IMR-90 (cell line): ENCODE data around the gene SPEM1. TPM values are rescaled to one million over a fixed set of nuclear protein-coding genes. Genes with fewer than 3 reads are reported as not detected.

Experiments
- ATAC-seq: fragments of 200-7000 bp; cut with Tn5 transposase; 2 replicates; pipeline ENCODE4 v1.9.1; 2020; ENCODE audit warnings: low read depth, mild to moderate bottlenecking, moderate library complexity
- BruUV-seq: library from RNA; stranded (reverse); fragments of 400-500 nt; replicated peaks from 2 replicates; lab custom pipeline; 2021; lab: Mats Ljungman, UMichigan
- CTCF ChIA-PET: fragments of 300-600 bp; formaldehyde crosslinking; extraction: SDS; loops from one replicate; lab custom pipeline; 2021; ENCODE audit warnings: antibody characterized with exemption; lab: Yijun Ruan, JAX
- POLR2A ChIA-PET: fragments of 300-600 bp; sonication (Branson Sonifier 250); formaldehyde crosslinking; loops from one replicate; lab custom pipeline; 2022; ENCODE audit warnings: antibody characterized with exemption; ENCODE audit not compliant: unreplicated experiment; lab: Charles Lee
- DNase-seq: peaks from one replicate; pipeline ENCODE4 v3.0.0; 2013
- H2AFZ ChIP-seq: replicated peaks from 2 replicates; pipeline ENCODE3; 2013; ENCODE audit warnings: low read length, mild to moderate bottlenecking; ENCODE audit not compliant: poor library complexity
- H2AK5ac ChIP-seq: 2 replicates; pipeline ENCODE4 v1.6.1; 2013; ENCODE audit warnings: low read depth, low read length, inconsistent platforms
- H2AK9ac ChIP-seq: replicated peaks from 2 replicates; pipeline ENCODE3; 2013; ENCODE audit warnings: mild to moderate bottlenecking, low read depth, low read length, moderate library complexity; ENCODE audit not compliant: poor library complexity
- H2BK120ac ChIP-seq: 2 replicates; pipeline ENCODE4 v1.6.1; 2013; ENCODE audit warnings: low read depth, low read length, inconsistent platforms
- H2BK15ac ChIP-seq: 3 replicates; pipeline ENCODE4 v1.6.1; 2013; ENCODE audit warnings: low read depth, low read length, inconsistent platforms
- H2BK20ac ChIP-seq: 2 replicates; pipeline ENCODE4 v1.6.1; 2013; ENCODE audit warnings: low read depth, mild to moderate bottlenecking, inconsistent platforms, low read length, moderate library complexity
- H2BK5ac ChIP-seq: 2 replicates; pipeline ENCODE4 v1.6.1; 2013; ENCODE audit warnings: mild to moderate bottlenecking, low read depth, low read length, inconsistent platforms; ENCODE audit not compliant: poor library complexity, severe bottlenecking
- H3K14ac ChIP-seq: replicated peaks from 2 replicates; pipeline ENCODE4 v1.6.1; 2013; ENCODE audit warnings: low read depth, low read length, inconsistent platforms
- H3K18ac ChIP-seq: 2 replicates; pipeline ENCODE4 v1.6.1; 2013; ENCODE audit warnings: low read depth, low read length, control low read depth
- H3K23ac ChIP-seq: 2 replicates; pipeline ENCODE4 v1.6.1; 2013; ENCODE audit warnings: low read depth, low read length, inconsistent platforms
- H3K27ac ChIP-seq: 2 replicates; pipeline ENCODE4 v1.5.1; 2013; ENCODE audit warnings: mild to moderate bottlenecking, control low read depth, low read length; ENCODE audit not compliant: insufficient read depth
- H3K27me3 ChIP-seq: 2 replicates; pipeline ENCODE4 v1.6.1; 2013; ENCODE audit warnings: low read length; ENCODE audit not compliant: control insufficient read depth, insufficient read depth
- H3K36me3 ChIP-seq: 2 replicates; pipeline ENCODE4 v1.6.1; 2013; ENCODE audit warnings: low read length, mixed read lengths; ENCODE audit not compliant: control insufficient read depth, insufficient read depth
- H3K4ac ChIP-seq: 2 replicates; pipeline ENCODE4 v1.6.1; 2013; ENCODE audit warnings: low read depth, low read length, inconsistent platforms
- H3K4me1 ChIP-seq: 2 replicates; pipeline ENCODE4 v1.6.1; 2013; ENCODE audit warnings: low read length, mixed read lengths; ENCODE audit not compliant: control insufficient read depth, insufficient read depth
- H3K4me2 ChIP-seq: 2 replicates; pipeline ENCODE4 v1.6.1; 2013; ENCODE audit warnings: low read depth, mild to moderate bottlenecking, control low read depth, low read length, moderate library complexity
- H3K4me3 ChIP-seq: 2 replicates; pipeline ENCODE4 v1.5.1; 2013; ENCODE audit warnings: low read depth, mild to moderate bottlenecking, control low read depth, low read length, moderate library complexity; ENCODE audit not compliant: insufficient read depth
- H3K56ac ChIP-seq: 2 replicates; pipeline ENCODE4 v1.6.1; 2013; ENCODE audit warnings: low read length, inconsistent platforms; ENCODE audit not compliant: insufficient read depth; ENCODE audit errors: extremely low read depth
- H3K79me1 ChIP-seq, 2 experiments: 2 replicates each; pipeline ENCODE4 v1.6.1; 2013; ENCODE audit warnings: low read length in 2 of 2, inconsistent platforms in 1 of 2, low read depth in 1 of 2
- H3K9ac ChIP-seq: 2 replicates; pipeline ENCODE4 v1.6.1; 2013; ENCODE audit warnings: low read depth, low read length, control low read depth
- H3K9me1 ChIP-seq: 2 replicates; pipeline ENCODE4 v1.6.1; 2013; ENCODE audit warnings: low read length, inconsistent platforms; ENCODE audit not compliant: insufficient read depth
- H3K9me3 ChIP-seq: 2 replicates; pipeline ENCODE4 v1.6.1; 2013; ENCODE audit warnings: low read length; ENCODE audit not compliant: control insufficient read depth, insufficient read depth
- H4K20me1 ChIP-seq: 2 replicates; pipeline ENCODE4 v1.6.1; 2013; ENCODE audit warnings: low read length, inconsistent platforms; ENCODE audit not compliant: insufficient read depth
- H4K5ac ChIP-seq: 2 replicates; pipeline ENCODE4 v1.6.1; 2013; ENCODE audit warnings: mild to moderate bottlenecking, low read depth, low read length, control low read depth
- H4K8ac ChIP-seq, 2 experiments: 2 replicates each; pipeline ENCODE4 v1.6.1; 2013; ENCODE audit warnings: low read depth in 2 of 2, low read length in 2 of 2, control low read depth in 1 of 2, inconsistent platforms in 1 of 2
- H4K91ac ChIP-seq: 2 replicates; pipeline ENCODE4 v1.6.1; 2013; ENCODE audit warnings: low read depth, low read length, inconsistent platforms; ENCODE audit not compliant: insufficient read depth
- CEBPB ChIP-seq: IDR thresholded peaks from 2 replicates; pipeline ENCODE4 v1.6.1; 2012; ENCODE audit warnings: low read depth, low read length, improper control_type of control experiment
- MAFK ChIP-seq: IDR thresholded peaks from 2 replicates; pipeline ENCODE4 v1.6.1; 2012; ENCODE audit warnings: low read depth, low read length, improper control_type of control experiment
- MAZ ChIP-seq: IDR thresholded peaks from 2 replicates; pipeline ENCODE4 v1.6.1; 2012; ENCODE audit warnings: low read depth, mild to moderate bottlenecking, low read length, improper control_type of control experiment, moderate library complexity, borderline replicate concordance
- MXI1 ChIP-seq: IDR thresholded peaks from 2 replicates; pipeline ENCODE4 v1.6.1; 2012; ENCODE audit warnings: low read depth, mild to moderate bottlenecking, low read length, moderate library complexity, borderline replicate concordance
- NFE2L2 ChIP-seq: fragments of 150-350 bp; IDR thresholded peaks from 2 replicates; pipeline ENCODE4 v1.6.1; 2016; ENCODE audit warnings: low read depth, mild to moderate bottlenecking, low read length
- POLR2A ChIP-seq: IDR thresholded peaks from 2 replicates; pipeline ENCODE4 v1.6.1; 2012; ENCODE audit warnings: mild to moderate bottlenecking, low read depth, low read length
- RCOR1 ChIP-seq: IDR thresholded peaks from 2 replicates; pipeline ENCODE4 v1.6.1; 2012; ENCODE audit warnings: mild to moderate bottlenecking, low read length, improper control_type of control experiment; ENCODE audit not compliant: insufficient replicate concordance
- SMC3 ChIP-seq: fragments of 150-350 bp; IDR thresholded peaks from 2 replicates; pipeline ENCODE4 v1.6.1; 2016; ENCODE audit warnings: low read depth, mild to moderate bottlenecking, antibody characterized with exemption, low read length, moderate library complexity
- WGBS, 2 experiments: methylation state at CpG; one replicate each; pipeline versions ENCODE4 v1.1.5 to v1.1.7; 2013; ENCODE audit warnings: missing lambda C conversion rate in 2 of 2; ENCODE audit not compliant: insufficient read length in 1 of 2; ENCODE audit errors: extremely low coverage in 2 of 2; 5-methylcytosine and 5-hydroxymethylcytosine counted together
- dilution Hi-C: fragments of 300-500 bp; cut with HindIII; formaldehyde crosslinking; loops from one replicate; pipeline ENCODE4 v1.14.3; 2018; ENCODE audit warnings: low sequenced_read_pairs; ENCODE audit not compliant: unreplicated experiment
- in situ Hi-C: fragments of 300-500 bp; cut with MboI; formaldehyde crosslinking; loops from 3 replicates; pipeline ENCODE4 v1.14.3; 2019; ENCODE audit warnings: low sequenced_read_pairs, inconsistent platforms, mixed read lengths
- intact Hi-C: fragments of 100-400 bp; cut with micrococcal nuclease; formaldehyde crosslinking; loops from 2 replicates; pipeline ENCODE4 v1.10.0; 2022
- polyA plus RNA-seq, 3 experiments: library from polyadenylated mRNA; depleted of rRNA; stranded (reverse); fragments of >200 nt; gene quantifications; 2 replicates each; pipeline ENCODE4 v1.2.3, GENCODE V29; 2012; ENCODE audit warnings: low replicate concordance in 1 of 3
- total RNA-seq: library from RNA; depleted of rRNA; stranded (reverse); fragments of >200 nt; gene quantifications from 2 replicates; pipeline ENCODE4 v1.2.3, GENCODE V29; 2012
- TF ChIP-seq, protein P1 (sequence below): fragments of 150-350 bp; IDR thresholded peaks from 2 replicates; pipeline ENCODE4 v1.6.1; 2016; ENCODE audit warnings: low read depth, mild to moderate bottlenecking, low read length, moderate library complexity, borderline replicate concordance
- TF ChIP-seq, protein P2 (sequence below): conservative IDR thresholded peaks from 2 replicates; pipeline ENCODE4 v1.5.1; 2012; ENCODE audit warnings: mild to moderate bottlenecking, low read depth, low read length, improper control_type of control experiment
- TF ChIP-seq, protein P3 (sequence below): fragments of 150-350 bp; IDR thresholded peaks from 2 replicates; pipeline ENCODE4 v1.6.1; 2017; ENCODE audit warnings: mild to moderate bottlenecking, antibody characterized with exemption, low read length, low read depth

SPEM1 gene
- total and polyA plus RNA-seq, 2 of the 4 experiments (the other 2 are of a cell fraction): not detected

DNA sequence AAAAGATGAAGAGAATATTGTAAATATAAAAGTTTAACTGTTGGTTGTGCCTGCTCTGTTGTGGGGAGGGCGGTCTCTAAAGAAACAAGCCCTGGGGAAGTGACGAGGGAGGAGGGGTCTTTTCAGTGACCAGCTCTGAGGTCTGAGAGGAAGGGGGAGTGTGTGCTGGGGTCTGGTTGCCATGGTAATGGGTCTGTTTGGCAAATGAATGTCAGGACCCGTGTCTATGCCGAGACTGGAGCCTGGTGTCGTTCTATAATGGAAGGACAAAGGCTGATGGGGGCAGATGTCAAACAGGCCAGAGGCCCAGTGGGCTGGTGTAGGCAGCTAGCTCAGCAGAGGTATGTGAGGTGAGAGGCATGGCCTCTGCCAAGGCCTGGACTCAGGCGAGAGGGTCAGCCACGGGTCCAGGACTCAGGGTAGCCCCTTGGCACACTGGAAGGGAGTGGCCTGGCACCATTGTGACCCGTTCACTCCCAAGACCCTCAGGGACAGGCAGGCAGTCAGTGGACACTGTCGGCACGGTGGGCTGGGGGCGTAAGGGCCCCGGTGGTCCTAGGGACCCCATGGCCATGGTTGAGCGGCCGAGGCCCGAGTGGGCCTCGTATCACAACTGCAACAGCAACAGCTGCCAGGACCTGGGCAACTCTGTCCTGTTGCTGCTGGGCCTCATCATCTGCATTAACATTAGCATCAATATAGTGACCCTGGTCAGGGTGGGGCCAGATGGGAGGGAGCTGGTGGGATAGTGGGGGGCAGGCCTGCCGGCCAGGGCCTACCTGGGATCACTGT lies at the start of gene SPEM1 (continued):
- TF ChIP-seq MAFK: no peak
- TF ChIP-seq NFE2L2: no peak
- TF ChIP-seq MXI1: no peak

DNA sequence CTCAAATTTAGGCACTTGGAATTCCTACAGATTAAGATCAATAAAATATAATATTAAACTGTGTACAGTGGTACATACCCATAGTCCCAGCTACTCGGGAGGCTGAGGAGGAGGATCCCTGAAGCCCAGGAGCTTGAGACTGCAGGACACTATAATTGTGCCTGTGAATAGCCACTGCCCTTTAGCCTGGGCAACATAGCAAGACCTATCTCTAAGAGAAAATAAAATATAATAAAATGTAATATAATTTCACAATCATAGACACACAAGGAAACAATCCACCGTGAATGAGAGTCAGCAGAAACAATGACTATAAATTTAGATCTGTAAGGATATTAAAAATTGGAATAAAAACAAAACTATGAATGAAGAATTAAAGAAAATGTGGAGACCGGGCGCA lies 49.3 kb upstream of the SPEM1 start:
- H3K4ac ChIP-seq: no peak overlapping the region
- no peak overlapping the region for H3K4me2 ChIP-seq
- H3K4me3 ChIP-seq: no peak overlapping the region
- POLR2A ChIA-PET: no interaction called here
- no peak overlapping the region for H2AK9ac ChIP-seq
- H4K8ac ChIP-seq: no peak overlapping the region
- H2BK15ac ChIP-seq: no peak overlapping the region
- no peak overlapping the region for H3K56ac ChIP-seq
- no peak overlapping the region for H3K14ac ChIP-seq
- CTCF ChIA-PET: interaction anchor here (1.7 kb wide), 1 partner anchor 15 kb away, joined by 4 read pairs; no protein-coding TSS in a partner anchor
- no peak for ATAC-seq
- no peak overlapping the region for H2BK120ac ChIP-seq
- no peak overlapping the region for H2AFZ ChIP-seq
- H2BK5ac ChIP-seq: no peak overlapping the region
- H3K9me3 ChIP-seq: peaks cover 2% of the 10 kb centered on the region; the same call in 1 of the 2 replicates
- H2BK20ac ChIP-seq: no peak overlapping the region
- H4K20me1 ChIP-seq: no peaks in the 10 kb centered on the region
- H3K27me3 ChIP-seq: peaks cover 24% of the 10 kb centered on the region
- dilution Hi-C loops (no loop called here), intact Hi-C loops (no loop called here), in situ Hi-C loops (no loop called here)
- 100% methylated on average over 1 of the region's 4 CpGs; no CpG with 5 or more reads in 1 of the 2 experiments for WGBS, 2 experiments
- no TSS peak for BruUV-seq
- no peaks in the 10 kb centered on the region for H3K36me3 ChIP-seq
- TF ChIP-seq, protein P1, sequence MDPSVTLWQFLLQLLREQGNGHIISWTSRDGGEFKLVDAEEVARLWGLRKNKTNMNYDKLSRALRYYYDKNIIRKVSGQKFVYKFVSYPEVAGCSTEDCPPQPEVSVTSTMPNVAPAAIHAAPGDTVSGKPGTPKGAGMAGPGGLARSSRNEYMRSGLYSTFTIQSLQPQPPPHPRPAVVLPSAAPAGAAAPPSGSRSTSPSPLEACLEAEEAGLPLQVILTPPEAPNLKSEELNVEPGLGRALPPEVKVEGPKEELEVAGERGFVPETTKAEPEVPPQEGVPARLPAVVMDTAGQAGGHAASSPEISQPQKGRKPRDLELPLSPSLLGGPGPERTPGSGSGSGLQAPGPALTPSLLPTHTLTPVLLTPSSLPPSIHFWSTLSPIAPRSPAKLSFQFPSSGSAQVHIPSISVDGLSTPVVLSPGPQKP: no peak
- TF ChIP-seq CEBPB (no peak), MAZ (no peak), SMC3 (no peak), RCOR1 (no peak), MXI1 (no peak), MAFK (no peak), POLR2A (no peak)
- TF ChIP-seq, protein P2, sequence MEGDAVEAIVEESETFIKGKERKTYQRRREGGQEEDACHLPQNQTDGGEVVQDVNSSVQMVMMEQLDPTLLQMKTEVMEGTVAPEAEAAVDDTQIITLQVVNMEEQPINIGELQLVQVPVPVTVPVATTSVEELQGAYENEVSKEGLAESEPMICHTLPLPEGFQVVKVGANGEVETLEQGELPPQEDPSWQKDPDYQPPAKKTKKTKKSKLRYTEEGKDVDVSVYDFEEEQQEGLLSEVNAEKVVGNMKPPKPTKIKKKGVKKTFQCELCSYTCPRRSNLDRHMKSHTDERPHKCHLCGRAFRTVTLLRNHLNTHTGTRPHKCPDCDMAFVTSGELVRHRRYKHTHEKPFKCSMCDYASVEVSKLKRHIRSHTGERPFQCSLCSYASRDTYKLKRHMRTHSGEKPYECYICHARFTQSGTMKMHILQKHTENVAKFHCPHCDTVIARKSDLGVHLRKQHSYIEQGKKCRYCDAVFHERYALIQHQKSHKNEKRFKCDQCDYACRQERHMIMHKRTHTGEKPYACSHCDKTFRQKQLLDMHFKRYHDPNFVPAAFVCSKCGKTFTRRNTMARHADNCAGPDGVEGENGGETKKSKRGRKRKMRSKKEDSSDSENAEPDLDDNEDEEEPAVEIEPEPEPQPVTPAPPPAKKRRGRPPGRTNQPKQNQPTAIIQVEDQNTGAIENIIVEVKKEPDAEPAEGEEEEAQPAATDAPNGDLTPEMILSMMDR: no peak
- TF ChIP-seq, protein P3, sequence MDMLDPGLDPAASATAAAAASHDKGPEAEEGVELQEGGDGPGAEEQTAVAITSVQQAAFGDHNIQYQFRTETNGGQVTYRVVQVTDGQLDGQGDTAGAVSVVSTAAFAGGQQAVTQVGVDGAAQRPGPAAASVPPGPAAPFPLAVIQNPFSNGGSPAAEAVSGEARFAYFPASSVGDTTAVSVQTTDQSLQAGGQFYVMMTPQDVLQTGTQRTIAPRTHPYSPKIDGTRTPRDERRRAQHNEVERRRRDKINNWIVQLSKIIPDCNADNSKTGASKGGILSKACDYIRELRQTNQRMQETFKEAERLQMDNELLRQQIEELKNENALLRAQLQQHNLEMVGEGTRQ: no peak
- no peak for DNase-seq
- no peak overlapping the region for H2AK5ac ChIP-seq
- no peaks in the 10 kb centered on the region for H3K79me1 ChIP-seq
- no peak overlapping the region for H4K91ac ChIP-seq
- no peak overlapping the region for H3K27ac ChIP-seq
- no peaks in the 10 kb centered on the region for H3K4me1 ChIP-seq
- no peaks in the 10 kb centered on the region for H3K9me1 ChIP-seq
- H4K5ac ChIP-seq: no peak overlapping the region
- H3K23ac ChIP-seq: no peak overlapping the region
- H3K9ac ChIP-seq: no peak overlapping the region
- no peak overlapping the region for H3K18ac ChIP-seq
